SK-N-SH treated with all-trans-retinoic acid at 6 μM for 48 hours (cell line): ENCODE results near the gene ZBTB16.

Experiments
- ATAC-seq: fragments of 200-7000 bp; cut with Tn5 transposase; 3 replicates; pipeline ENCODE4 v1.9.1; 2020; ENCODE audit warnings: mild to moderate bottlenecking, moderate library complexity
- ARNTL ChIP-seq: fragments of 450-650 bp; formaldehyde crosslinking; IDR thresholded peaks from 2 replicates; pipeline ENCODE4 v1.5.0; 2020; ENCODE audit warnings: low read depth, mild to moderate bottlenecking, moderate library complexity, borderline replicate concordance
- BACH2 ChIP-seq: fragments of 250-450 bp; sonication (Bioruptor Pico); IDR thresholded peaks from 2 replicates; pipeline ENCODE4 v1.9.0; 2021; ENCODE audit warnings: mild to moderate bottlenecking, borderline replicate concordance
- CSDC2 ChIP-seq: fragments of 250-450 bp; sonication (Bioruptor Pico); IDR thresholded peaks from 2 replicates; pipeline ENCODE4 v1.5.0; 2020; ENCODE audit warnings: mild to moderate bottlenecking, moderate library complexity
- OSR1 ChIP-seq: fragments of 250-450 bp; sonication (Bioruptor Pico); IDR thresholded peaks from 2 replicates; pipeline ENCODE4 v1.8.0; 2022; ENCODE audit warnings: moderate library complexity, mild to moderate bottlenecking, inconsistent platforms
- PPARA ChIP-seq: fragments of 250-450 bp; sonication (Bioruptor Pico); IDR thresholded peaks from 2 replicates; pipeline ENCODE4 v1.5.0; 2020; ENCODE audit warnings: mild to moderate bottlenecking, borderline replicate concordance
- RARB ChIP-seq: fragments of 250-450 bp; sonication (Bioruptor Pico); IDR thresholded peaks from 2 replicates; pipeline ENCODE4 v1.8.0; 2021; ENCODE audit warnings: mild to moderate bottlenecking, moderate library complexity
- SNAI2 ChIP-seq: fragments of 250-450 bp; sonication (Bioruptor Pico); IDR thresholded peaks from 2 replicates; pipeline ENCODE4 v1.5.0; 2020; ENCODE audit warnings: mild to moderate bottlenecking, moderate library complexity
- TCF4 ChIP-seq: fragments of 250-450 bp; sonication (Bioruptor Pico); IDR thresholded peaks from 2 replicates; pipeline ENCODE4 v1.8.0; 2021; ENCODE audit warnings: mild to moderate bottlenecking, moderate library complexity, borderline replicate concordance
- ZC3H10 ChIP-seq: fragments of 250-450 bp; sonication (Bioruptor Pico); IDR thresholded peaks from 2 replicates; pipeline ENCODE4 v1.5.1; 2021; ENCODE audit warnings: mild to moderate bottlenecking, moderate library complexity
- ZFP3 ChIP-seq: fragments of 250-450 bp; sonication (Bioruptor Pico); IDR thresholded peaks from 2 replicates; pipeline ENCODE4 v1.5.0; 2020; ENCODE audit warnings: mild to moderate bottlenecking, moderate library complexity
- ZFP30 ChIP-seq: fragments of 450-650 bp; formaldehyde crosslinking; IDR thresholded peaks from 2 replicates; pipeline ENCODE4 v1.5.0; 2022; ENCODE audit warnings: mild to moderate bottlenecking, moderate library complexity
- ZNF565 ChIP-seq: fragments of 450-650 bp; formaldehyde crosslinking; conservative IDR thresholded peaks from 2 replicates; pipeline ENCODE4 v1.5.0; 2020; ENCODE audit warnings: low read depth, mild to moderate bottlenecking, moderate library complexity
- ZNF70 ChIP-seq: fragments of 450-650 bp; formaldehyde crosslinking; IDR thresholded peaks from 2 replicates; pipeline ENCODE4 v1.5.0; 2020; ENCODE audit warnings: mild to moderate bottlenecking, moderate library complexity
- ZNF8 ChIP-seq: fragments of 450-650 bp; formaldehyde crosslinking; IDR thresholded peaks from 2 replicates; pipeline ENCODE4 v1.5.0; 2020; ENCODE audit warnings: mild to moderate bottlenecking, moderate library complexity
- TF ChIP-seq, protein P1 (sequence below): fragments of 250-450 bp; sonication (Bioruptor Pico); IDR thresholded peaks from 2 replicates; pipeline ENCODE4 v1.8.0; 2020; ENCODE audit warnings: mild to moderate bottlenecking, moderate library complexity, borderline replicate concordance
- TF ChIP-seq, protein P2 (sequence below): fragments of 250-450 bp; sonication (Bioruptor Pico); IDR thresholded peaks from 2 replicates; pipeline ENCODE4 v1.5.1; 2020; ENCODE audit warnings: low read depth, mild to moderate bottlenecking, moderate library complexity
- TF ChIP-seq, protein P3 (sequence below): fragments of 250-450 bp; sonication (Bioruptor Pico); IDR thresholded peaks from 2 replicates; pipeline ENCODE4 v1.8.0; 2021; ENCODE audit warnings: low read depth, mild to moderate bottlenecking, moderate library complexity, borderline replicate concordance
- TF ChIP-seq, protein P4 (sequence below): fragments of 250-450 bp; sonication (Bioruptor Pico); IDR thresholded peaks from 2 replicates; pipeline ENCODE4 v1.5.0; 2020; ENCODE audit warnings: mild to moderate bottlenecking, moderate library complexity

ZBTB16 gene

DNA sequence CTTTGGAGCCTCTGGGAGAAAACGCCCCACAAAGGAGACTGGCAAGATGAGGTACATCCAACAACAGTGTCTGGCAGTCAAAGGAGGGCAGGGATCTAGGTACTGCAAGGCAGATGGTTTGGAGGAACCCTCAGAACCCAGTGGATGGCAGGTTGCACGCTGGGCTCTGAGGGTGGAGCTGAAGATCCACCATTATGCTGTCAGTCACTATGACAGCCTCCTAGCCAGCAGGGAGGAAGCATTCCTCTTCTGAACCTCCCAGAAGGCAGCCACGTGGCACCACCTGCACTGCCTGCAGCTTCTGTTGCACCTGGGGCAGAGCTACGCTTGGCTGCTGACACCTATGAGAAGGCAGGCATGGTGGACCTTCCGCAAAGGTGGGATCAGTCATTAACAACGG lies 44.4 kb upstream of the ZBTB16 start:
- TF ChIP-seq ARNTL (CRISPR knock-in tag) (no peak), SNAI2 (no peak), ZFP3 (CRISPR knock-in tag) (no peak), ZNF565 (CRISPR knock-in tag) (no peak), ZNF70 (no peak), BACH2 (CRISPR knock-in tag) (no peak), PPARA (CRISPR knock-in tag) (no peak), OSR1 (CRISPR knock-in tag) (no peak)
- TF ChIP-seq, protein P1, sequence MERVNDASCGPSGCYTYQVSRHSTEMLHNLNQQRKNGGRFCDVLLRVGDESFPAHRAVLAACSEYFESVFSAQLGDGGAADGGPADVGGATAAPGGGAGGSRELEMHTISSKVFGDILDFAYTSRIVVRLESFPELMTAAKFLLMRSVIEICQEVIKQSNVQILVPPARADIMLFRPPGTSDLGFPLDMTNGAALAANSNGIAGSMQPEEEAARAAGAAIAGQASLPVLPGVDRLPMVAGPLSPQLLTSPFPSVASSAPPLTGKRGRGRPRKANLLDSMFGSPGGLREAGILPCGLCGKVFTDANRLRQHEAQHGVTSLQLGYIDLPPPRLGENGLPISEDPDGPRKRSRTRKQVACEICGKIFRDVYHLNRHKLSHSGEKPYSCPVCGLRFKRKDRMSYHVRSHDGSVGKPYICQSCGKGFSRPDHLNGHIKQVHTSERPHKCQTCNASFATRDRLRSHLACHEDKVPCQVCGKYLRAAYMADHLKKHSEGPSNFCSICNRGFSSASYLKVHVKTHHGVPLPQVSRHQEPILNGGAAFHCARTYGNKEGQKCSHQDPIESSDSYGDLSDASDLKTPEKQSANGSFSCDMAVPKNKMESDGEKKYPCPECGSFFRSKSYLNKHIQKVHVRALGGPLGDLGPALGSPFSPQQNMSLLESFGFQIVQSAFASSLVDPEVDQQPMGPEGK (CRISPR knock-in tag) = no peak
- TF ChIP-seq, protein P2, sequence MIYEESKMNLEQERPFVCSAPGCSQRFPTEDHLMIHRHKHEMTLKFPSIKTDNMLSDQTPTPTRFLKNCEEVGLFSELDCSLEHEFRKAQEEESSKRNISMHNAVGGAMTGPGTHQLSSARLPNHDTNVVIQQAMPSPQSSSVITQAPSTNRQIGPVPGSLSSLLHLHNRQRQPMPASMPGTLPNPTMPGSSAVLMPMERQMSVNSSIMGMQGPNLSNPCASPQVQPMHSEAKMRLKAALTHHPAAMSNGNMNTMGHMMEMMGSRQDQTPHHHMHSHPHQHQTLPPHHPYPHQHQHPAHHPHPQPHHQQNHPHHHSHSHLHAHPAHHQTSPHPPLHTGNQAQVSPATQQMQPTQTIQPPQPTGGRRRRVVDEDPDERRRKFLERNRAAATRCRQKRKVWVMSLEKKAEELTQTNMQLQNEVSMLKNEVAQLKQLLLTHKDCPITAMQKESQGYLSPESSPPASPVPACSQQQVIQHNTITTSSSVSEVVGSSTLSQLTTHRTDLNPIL (CRISPR knock-in tag) = no peak
- TF ChIP-seq, protein P3, sequence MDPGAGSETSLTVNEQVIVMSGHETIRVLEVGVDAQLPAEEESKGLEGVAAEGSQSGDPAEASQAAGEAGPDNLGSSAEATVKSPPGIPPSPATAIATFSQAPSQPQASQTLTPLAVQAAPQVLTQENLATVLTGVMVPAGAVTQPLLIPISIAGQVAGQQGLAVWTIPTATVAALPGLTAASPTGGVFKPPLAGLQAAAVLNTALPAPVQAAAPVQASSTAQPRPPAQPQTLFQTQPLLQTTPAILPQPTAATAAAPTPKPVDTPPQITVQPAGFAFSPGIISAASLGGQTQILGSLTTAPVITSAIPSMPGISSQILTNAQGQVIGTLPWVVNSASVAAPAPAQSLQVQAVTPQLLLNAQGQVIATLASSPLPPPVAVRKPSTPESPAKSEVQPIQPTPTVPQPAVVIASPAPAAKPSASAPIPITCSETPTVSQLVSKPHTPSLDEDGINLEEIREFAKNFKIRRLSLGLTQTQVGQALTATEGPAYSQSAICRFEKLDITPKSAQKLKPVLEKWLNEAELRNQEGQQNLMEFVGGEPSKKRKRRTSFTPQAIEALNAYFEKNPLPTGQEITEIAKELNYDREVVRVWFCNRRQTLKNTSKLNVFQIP (CRISPR knock-in tag) = no peak
- TF ChIP-seq, protein P4, sequence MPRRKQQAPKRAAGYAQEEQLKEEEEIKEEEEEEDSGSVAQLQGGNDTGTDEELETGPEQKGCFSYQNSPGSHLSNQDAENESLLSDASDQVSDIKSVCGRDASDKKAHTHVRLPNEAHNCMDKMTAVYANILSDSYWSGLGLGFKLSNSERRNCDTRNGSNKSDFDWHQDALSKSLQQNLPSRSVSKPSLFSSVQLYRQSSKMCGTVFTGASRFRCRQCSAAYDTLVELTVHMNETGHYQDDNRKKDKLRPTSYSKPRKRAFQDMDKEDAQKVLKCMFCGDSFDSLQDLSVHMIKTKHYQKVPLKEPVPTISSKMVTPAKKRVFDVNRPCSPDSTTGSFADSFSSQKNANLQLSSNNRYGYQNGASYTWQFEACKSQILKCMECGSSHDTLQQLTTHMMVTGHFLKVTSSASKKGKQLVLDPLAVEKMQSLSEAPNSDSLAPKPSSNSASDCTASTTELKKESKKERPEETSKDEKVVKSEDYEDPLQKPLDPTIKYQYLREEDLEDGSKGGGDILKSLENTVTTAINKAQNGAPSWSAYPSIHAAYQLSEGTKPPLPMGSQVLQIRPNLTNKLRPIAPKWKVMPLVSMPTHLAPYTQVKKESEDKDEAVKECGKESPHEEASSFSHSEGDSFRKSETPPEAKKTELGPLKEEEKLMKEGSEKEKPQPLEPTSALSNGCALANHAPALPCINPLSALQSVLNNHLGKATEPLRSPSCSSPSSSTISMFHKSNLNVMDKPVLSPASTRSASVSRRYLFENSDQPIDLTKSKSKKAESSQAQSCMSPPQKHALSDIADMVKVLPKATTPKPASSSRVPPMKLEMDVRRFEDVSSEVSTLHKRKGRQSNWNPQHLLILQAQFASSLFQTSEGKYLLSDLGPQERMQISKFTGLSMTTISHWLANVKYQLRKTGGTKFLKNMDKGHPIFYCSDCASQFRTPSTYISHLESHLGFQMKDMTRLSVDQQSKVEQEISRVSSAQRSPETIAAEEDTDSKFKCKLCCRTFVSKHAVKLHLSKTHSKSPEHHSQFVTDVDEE = no peak

DNA sequence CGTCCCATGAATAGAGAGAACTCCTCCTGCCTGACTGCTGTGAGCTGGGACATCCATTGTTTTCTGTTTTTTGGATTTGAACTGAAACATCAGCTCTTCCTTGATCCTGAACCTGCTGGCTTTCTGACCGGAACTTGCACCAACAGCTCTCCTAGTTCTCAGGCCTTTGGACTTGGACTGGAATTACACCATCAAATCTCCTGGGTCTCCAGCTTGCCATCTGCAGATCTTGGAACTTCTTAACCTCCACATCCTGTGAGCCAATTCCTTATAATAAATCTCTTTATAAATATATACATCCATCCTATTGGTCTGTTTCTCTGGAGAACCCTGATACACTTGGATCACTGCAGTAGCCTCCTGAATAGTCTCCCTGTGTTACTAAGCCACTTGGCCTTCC lies 42.5 kb upstream of the ZBTB16 start:
- ATAC-seq = no peak

More for the DNA sequence above, 44.4 kb upstream of the ZBTB16 start:
- ATAC-seq = no peak

DNA sequence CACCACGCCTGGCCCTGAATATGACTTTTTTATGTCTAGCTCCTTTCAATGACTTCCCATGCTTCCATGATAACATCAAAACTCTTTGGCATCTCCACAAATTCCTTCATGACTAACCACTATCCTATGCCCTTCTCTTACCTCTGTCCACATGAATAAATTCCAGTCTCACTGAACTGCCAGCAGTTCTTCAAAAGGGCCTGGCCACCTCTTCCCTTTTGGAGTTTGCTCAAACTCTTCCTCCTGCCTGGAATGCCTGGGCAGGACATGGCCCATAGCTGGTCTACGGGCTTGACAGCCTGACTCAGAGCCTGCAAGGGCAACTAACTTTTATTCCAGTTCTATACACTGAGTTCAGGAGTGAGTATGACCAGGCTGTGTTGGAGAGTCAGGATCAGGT lies 41.8 kb upstream of the ZBTB16 start:
- ATAC-seq = peak; percentile 57; the same call in 2 of the 3 replicates
- no peak for TF ChIP-seq ZNF8 (CRISPR knock-in tag)

More for the DNA sequence above, 42.5 kb upstream of the ZBTB16 start:
- no peak for TF ChIP-seq ZNF70
- no peak for TF ChIP-seq ZC3H10 (CRISPR knock-in tag)
- TF ChIP-seq TCF4 (CRISPR knock-in tag) = no peak
- no peak for TF ChIP-seq CSDC2
- no peak for TF ChIP-seq BACH2 (CRISPR knock-in tag)

DNA sequence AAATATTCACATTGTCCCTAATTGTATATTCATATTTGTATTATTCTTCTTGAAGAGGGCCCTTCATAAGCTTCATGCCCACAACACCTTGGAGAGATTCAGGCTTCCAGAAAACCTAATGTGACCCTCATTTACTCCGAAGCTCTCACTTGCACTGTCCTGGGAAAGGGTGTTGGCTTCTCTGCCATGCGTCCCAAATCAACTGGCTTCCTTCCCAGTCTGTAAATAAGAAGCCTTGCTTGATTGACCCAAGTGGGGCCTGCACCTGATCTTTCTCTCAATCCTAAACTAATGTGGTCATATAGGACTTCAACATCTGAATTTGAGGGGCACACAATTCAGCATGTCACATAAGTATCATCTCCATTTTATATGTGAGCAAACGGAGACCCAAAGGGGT lies 40.5 kb upstream of the ZBTB16 start:
- ATAC-seq = no peak
- TF ChIP-seq, protein P2 (CRISPR knock-in tag) = no peak
- TF ChIP-seq BACH2 (CRISPR knock-in tag) (no peak), ZC3H10 (CRISPR knock-in tag) (no peak), RARB (CRISPR knock-in tag) (no peak), CSDC2 (no peak), SNAI2 (no peak), ZNF8 (CRISPR knock-in tag) (no peak), ZNF565 (CRISPR knock-in tag) (no peak), ZFP30 (CRISPR knock-in tag) (no peak), ZFP3 (CRISPR knock-in tag) (no peak), ARNTL (CRISPR knock-in tag) (no peak)
- TF ChIP-seq, protein P4 = no peak
- TF ChIP-seq, protein P1 (CRISPR knock-in tag) = no peak
